ENCODE results near the gene LDLRAD3.

LDLRAD3 gene

GRCh38 chr11:36141956-36142355 is 198.1 kb downstream of the LDLRAD3 start:
- no peak for TF ChIP-seq EZH2phosphoT487 (IDR thresholded peaks at IDR 0.05; ENCODE audit: low read depth)
- TF ChIP-seq, protein P1, sequence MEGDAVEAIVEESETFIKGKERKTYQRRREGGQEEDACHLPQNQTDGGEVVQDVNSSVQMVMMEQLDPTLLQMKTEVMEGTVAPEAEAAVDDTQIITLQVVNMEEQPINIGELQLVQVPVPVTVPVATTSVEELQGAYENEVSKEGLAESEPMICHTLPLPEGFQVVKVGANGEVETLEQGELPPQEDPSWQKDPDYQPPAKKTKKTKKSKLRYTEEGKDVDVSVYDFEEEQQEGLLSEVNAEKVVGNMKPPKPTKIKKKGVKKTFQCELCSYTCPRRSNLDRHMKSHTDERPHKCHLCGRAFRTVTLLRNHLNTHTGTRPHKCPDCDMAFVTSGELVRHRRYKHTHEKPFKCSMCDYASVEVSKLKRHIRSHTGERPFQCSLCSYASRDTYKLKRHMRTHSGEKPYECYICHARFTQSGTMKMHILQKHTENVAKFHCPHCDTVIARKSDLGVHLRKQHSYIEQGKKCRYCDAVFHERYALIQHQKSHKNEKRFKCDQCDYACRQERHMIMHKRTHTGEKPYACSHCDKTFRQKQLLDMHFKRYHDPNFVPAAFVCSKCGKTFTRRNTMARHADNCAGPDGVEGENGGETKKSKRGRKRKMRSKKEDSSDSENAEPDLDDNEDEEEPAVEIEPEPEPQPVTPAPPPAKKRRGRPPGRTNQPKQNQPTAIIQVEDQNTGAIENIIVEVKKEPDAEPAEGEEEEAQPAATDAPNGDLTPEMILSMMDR (IDR thresholded peaks at IDR 0.05; ENCODE audit: low read depth, low read length): no peak
- Histone ChIP-seq H3K27me3 (ENCODE audit: low read depth, low read length) (peaks cover 16% of the 10 kb centered on the region), H3K9ac (ENCODE audit: low read length) (no peak overlapping the region), H4K20me1 (ENCODE audit: insufficient read depth, low read length) (no peaks in the 10 kb centered on the region), H3K4me1 (ENCODE audit: low read length) (no peaks in the 10 kb centered on the region), H3K36me3 (replicated peaks; ENCODE audit: low read depth, low read length) (no peaks in the 10 kb centered on the region), H3K79me2 (ENCODE audit: low read length) (no peaks in the 10 kb centered on the region), H3K27ac (ENCODE audit: low read length) (no peak overlapping the region), H3K4me2 (ENCODE audit: low read length) (no peak overlapping the region), H3K4me3 (ENCODE audit: low read length) (no peak overlapping the region), H3K9me3 (ENCODE audit: insufficient read depth, low read length) (no peaks in the 10 kb centered on the region), H2AFZ (ENCODE audit: low read depth, low read length) (no peak overlapping the region)

- Histone ChIP-seq H2AFZ (ENCODE audit: low read depth, low read length) (no peak overlapping the region), H3K9ac (ENCODE audit: low read length) (no peak overlapping the region), H3K27me3 (ENCODE audit: low read depth, low read length) (peaks cover 16% of the 10 kb centered on the region), H3K27ac (ENCODE audit: low read length) (no peak overlapping the region), H3K4me3 (ENCODE audit: low read length) (no peak overlapping the region), H3K36me3 (replicated peaks; ENCODE audit: low read depth, low read length) (no peaks in the 10 kb centered on the region), H3K79me2 (ENCODE audit: low read length) (no peaks in the 10 kb centered on the region), H3K4me1 (ENCODE audit: low read length) (no peaks in the 10 kb centered on the region), H4K20me1 (ENCODE audit: insufficient read depth, low read length) (no peaks in the 10 kb centered on the region), H3K4me2 (ENCODE audit: low read length) (no peak overlapping the region), H3K9me3 (ENCODE audit: insufficient read depth, low read length) (no peaks in the 10 kb centered on the region)
- TF ChIP-seq EZH2phosphoT487 (IDR thresholded peaks at IDR 0.05; ENCODE audit: low read depth): no peak
- TF ChIP-seq, protein P1 (IDR thresholded peaks at IDR 0.05; ENCODE audit: low read depth, low read length): no peak
These were observed 198.6 kb downstream of the LDLRAD3 start for GRCh38 chr11:36142439-36142838.

DNA sequence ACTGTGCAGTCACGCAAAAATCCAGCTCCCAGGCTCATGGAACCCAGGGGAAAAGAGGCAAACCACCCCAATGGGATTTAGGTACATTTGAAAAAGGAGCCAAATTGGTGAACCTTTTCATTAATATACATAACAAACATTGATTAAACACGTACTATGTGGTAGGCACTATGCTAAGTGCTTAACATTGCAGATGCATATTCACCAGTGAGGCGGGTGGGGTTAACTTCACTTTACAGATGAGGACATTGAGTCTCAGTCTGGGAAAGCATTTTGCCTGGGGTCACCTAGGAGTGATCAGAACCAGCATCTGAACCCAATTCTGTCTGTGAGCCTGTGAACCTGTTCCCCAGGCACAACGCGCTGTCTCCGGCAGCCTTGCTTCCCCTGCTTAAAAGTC is 199.0 kb downstream of the LDLRAD3 start:
- no peaks in the 10 kb centered on the region for H3K9me3 ChIP-seq (ENCODE audit: insufficient read depth, low read length)
- no peak for TF ChIP-seq EZH2phosphoT487 (IDR thresholded peaks at IDR 0.05; ENCODE audit: low read depth)
- TF ChIP-seq, protein P1 (IDR thresholded peaks at IDR 0.05; ENCODE audit: low read depth, low read length): no peak
- no peaks in the 10 kb centered on the region for H4K20me1 ChIP-seq (ENCODE audit: insufficient read depth, low read length)
- H3K4me3 ChIP-seq (ENCODE audit: low read length): no peak overlapping the region
- H3K79me2 ChIP-seq (ENCODE audit: low read length): no peaks in the 10 kb centered on the region
- peaks cover 16% of the 10 kb centered on the region for H3K27me3 ChIP-seq (ENCODE audit: low read depth, low read length)
- no peak overlapping the region for H2AFZ ChIP-seq (ENCODE audit: low read depth, low read length)
- H3K4me2 ChIP-seq (ENCODE audit: low read length): no peak overlapping the region
- H3K9ac ChIP-seq (ENCODE audit: low read length): no peak overlapping the region
- no peaks in the 10 kb centered on the region for H3K4me1 ChIP-seq (ENCODE audit: low read length)
- no peaks in the 10 kb centered on the region for H3K36me3 ChIP-seq (replicated peaks; ENCODE audit: low read depth, low read length)
- no peak overlapping the region for H3K27ac ChIP-seq (ENCODE audit: low read length)

- TF ChIP-seq, protein P1 (IDR thresholded peaks at IDR 0.05; ENCODE audit: low read depth, low read length): no peak
- TF ChIP-seq EZH2phosphoT487 (IDR thresholded peaks at IDR 0.05; ENCODE audit: low read depth): no peak
- Histone ChIP-seq H3K79me2 (ENCODE audit: low read length) (no peaks in the 10 kb centered on the region), H3K27me3 (ENCODE audit: low read depth, low read length) (peaks cover 12% of the 10 kb centered on the region), H4K20me1 (ENCODE audit: insufficient read depth, low read length) (no peaks in the 10 kb centered on the region), H2AFZ (ENCODE audit: low read depth, low read length) (no peak overlapping the region), H3K36me3 (replicated peaks; ENCODE audit: low read depth, low read length) (no peaks in the 10 kb centered on the region), H3K27ac (ENCODE audit: low read length) (no peak overlapping the region), H3K4me3 (ENCODE audit: low read length) (no peak overlapping the region), H3K9me3 (ENCODE audit: insufficient read depth, low read length) (no peaks in the 10 kb centered on the region), H3K9ac (ENCODE audit: low read length) (no peak overlapping the region), H3K4me1 (ENCODE audit: low read length) (peaks cover 13% of the 10 kb centered on the region), H3K4me2 (ENCODE audit: low read length) (no peak overlapping the region)
These were observed 202.6 kb downstream of the LDLRAD3 start for GRCh38 chr11:36146437-36146836.
